ENCODE results near the gene PRSS8. TPM values are rescaled to one million over a fixed set of nuclear protein-coding genes. Genes with fewer than 3 reads are reported as not detected.

PRSS8 gene
- not detected in 2 replicates for total RNA-seq
- polyA plus RNA-seq: 0.11 and 0.12 TPM in 2 replicates
- not detected in 2 replicates for polyA plus RNA-seq (2011; cell fraction: cytosol; rRNA removed)
- 0.12 TPM in 1 of 2 replicates, not detected in the other for polyA plus RNA-seq (2011; cell fraction: nucleus; rRNA removed)
- polyA plus RNA-seq (2012): not detected in 2 replicates
- polyA minus RNA-seq: 0.15 TPM in 1 of 2 replicates, not detected in the other
- not detected for polyA minus RNA-seq (2011; cell fraction: cytosol; rRNA and poly(A)+ RNA removed)
- polyA minus RNA-seq (2011; cell fraction: nucleus; rRNA and poly(A)+ RNA removed): not detected in 2 replicates
- percentile 12 among the genes with signal in this experiment for Bru-seq, nascent RNA
- BruChase-seq, experiment 1, labeled RNA remaining after a 6-hour chase: percentile 13 among the genes with signal in this experiment
- BruChase-seq, experiment 2, labeled RNA remaining after a 2-hour chase: not detected
- long read RNA-seq: 0 reads

GRCh38 chr16:31135535-31136286 is at the start of gene PRSS8:
PRSS8 (minus strand) TSS chr16:31135727; CDS start chr16:31135498, 229 bp downstream.
- Histone ChIP-seq H3K4me3 (replicated peaks in 1 of 3; ENCODE audit: insufficient read depth in 1 of 3, low read depth in 1 of 3, low read length in 3 of 3) (no peak within 1 kb of the TSS), H3K27ac (ENCODE audit: insufficient read depth, low read depth, low read length) (no peak within 1 kb of the TSS), H3K79me2 (ENCODE audit: control insufficient read depth, insufficient read depth, low read length) (no peaks in the 10 kb centered on the region), H3K9ac (replicated peaks; ENCODE audit: extremely low read depth, insufficient read depth, low read length) (no peak within 1 kb of the TSS), H3K9me3 (replicated peaks; ENCODE audit: control insufficient read depth, insufficient read depth, low read length) (no peaks in the 10 kb centered on the region), H4K20me1 (replicated peaks; ENCODE audit: control insufficient read depth, extremely low read depth, insufficient read depth, low read length) (no peaks in the 10 kb centered on the region), H3K36me3 (ENCODE audit: control insufficient read depth in 2 of 2, extremely low read depth in 1 of 2, insufficient read depth in 2 of 2, low read length in 2 of 2) (no peaks in the 10 kb centered on the region), H3K9me1 (replicated peaks; ENCODE audit: control insufficient read depth, extremely low read depth, insufficient read depth, low read length) (no peaks in the 10 kb centered on the region), H3K4me1 (ENCODE audit: control insufficient read depth, extremely low read depth, insufficient read depth, low read length) (peaks cover 8% of the 10 kb centered on the region), H2AFZ (ENCODE audit: low read depth, low read length) (no peak within 1 kb of the TSS), H3K4me2 (ENCODE audit: insufficient read depth, low read length) (no peak within 1 kb of the TSS), H3K27me3 (ENCODE audit: control insufficient read depth in 2 of 2, insufficient read depth in 2 of 2, low read length in 2 of 2) (no peaks in the 10 kb centered on the region)
- no TSS peak for BruUV-seq (replicated peaks)
- no peak for TF ChIP-seq POLR2AphosphoS5 (IDR thresholded peaks at IDR 0.05; ENCODE audit: insufficient read depth, low read depth, low read length)
- TF ChIP-seq EZH2 (IDR thresholded peaks at IDR 0.05; ENCODE audit: borderline replicate concordance, low read depth, low read length, severe bottlenecking): no peak
- no peak for TF ChIP-seq POLR2A (IDR thresholded peaks at IDR 0.05; ENCODE audit: low read depth, low read length)
- TF ChIP-seq GATA2 (IDR thresholded peaks at IDR 0.05; ENCODE audit: insufficient read depth, insufficient read length, low read depth, low read length): no peak
- no peak for TF ChIP-seq MYC (IDR thresholded peaks at IDR 0.05; ENCODE audit: low read depth, low read length)
- no peak for TF ChIP-seq JUN (IDR thresholded peaks at IDR 0.05; ENCODE audit: borderline replicate concordance, insufficient read depth, insufficient read length, low read depth)
- TF ChIP-seq, protein P1, sequence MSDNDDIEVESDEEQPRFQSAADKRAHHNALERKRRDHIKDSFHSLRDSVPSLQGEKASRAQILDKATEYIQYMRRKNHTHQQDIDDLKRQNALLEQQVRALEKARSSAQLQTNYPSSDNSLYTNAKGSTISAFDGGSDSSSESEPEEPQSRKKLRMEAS (IDR thresholded peaks at IDR 0.05; ENCODE audit: insufficient read depth, insufficient read length): no peak
- no peak for TF ChIP-seq FOS (IDR thresholded peaks at IDR 0.05; ENCODE audit: borderline replicate concordance, insufficient read depth, low read length)
- no peak for TF ChIP-seq CTCF (IDR thresholded peaks at IDR 0.05; ENCODE audit: extremely low read depth in 1 of 2, insufficient read depth in 1 of 2, low read depth in 1 of 2, low read length in 2 of 2)
- FAIRE-seq: no peak
- ChIA-PET POLR2A (no interaction called here), CTCF (interaction anchor here (1.9 to 2.2 kb wide), 2 partner anchors 14 to 18 kb away, joined by 5 to 7 read pairs; partner anchors contain the start of gene KAT8)
- DNase-seq (ENCODE audit: low read depth, low spot score): no peak
- dilution Hi-C loops (cut with MboI; ENCODE audit: extremely low pct_ligation_motif_present, low sequenced_read_pairs): no loop called here
- intact Hi-C loops (cut with micrococcal nuclease): no loop called here

Data from endothelial cell of umbilical vein (primary cell).